SK-N-MC (cell line): ENCODE data around the gene DRC3.

Experiments used
- EZH2 ChIP-seq: fragments of 200-600 bp; sonication (generic); IDR thresholded peaks from one replicate; pipeline ENCODE4 v1.6.1; 2017; ENCODE audit warnings: antibody characterized with exemption
- FOXP2 ChIP-seq: optimal IDR thresholded peaks from 2 replicates; pipeline ENCODE3; 2011; ENCODE audit warnings: mild to moderate bottlenecking, moderate library complexity; ENCODE audit not compliant: insufficient read depth; ENCODE audit errors: extremely low read length, control extremely low read depth
- POLR2AphosphoS5 ChIP-seq: IDR thresholded peaks from 2 replicates; pipeline ENCODE4 v1.6.1; 2012; ENCODE audit warnings: mild to moderate bottlenecking, low read depth, low read length, borderline replicate concordance

DNA sequence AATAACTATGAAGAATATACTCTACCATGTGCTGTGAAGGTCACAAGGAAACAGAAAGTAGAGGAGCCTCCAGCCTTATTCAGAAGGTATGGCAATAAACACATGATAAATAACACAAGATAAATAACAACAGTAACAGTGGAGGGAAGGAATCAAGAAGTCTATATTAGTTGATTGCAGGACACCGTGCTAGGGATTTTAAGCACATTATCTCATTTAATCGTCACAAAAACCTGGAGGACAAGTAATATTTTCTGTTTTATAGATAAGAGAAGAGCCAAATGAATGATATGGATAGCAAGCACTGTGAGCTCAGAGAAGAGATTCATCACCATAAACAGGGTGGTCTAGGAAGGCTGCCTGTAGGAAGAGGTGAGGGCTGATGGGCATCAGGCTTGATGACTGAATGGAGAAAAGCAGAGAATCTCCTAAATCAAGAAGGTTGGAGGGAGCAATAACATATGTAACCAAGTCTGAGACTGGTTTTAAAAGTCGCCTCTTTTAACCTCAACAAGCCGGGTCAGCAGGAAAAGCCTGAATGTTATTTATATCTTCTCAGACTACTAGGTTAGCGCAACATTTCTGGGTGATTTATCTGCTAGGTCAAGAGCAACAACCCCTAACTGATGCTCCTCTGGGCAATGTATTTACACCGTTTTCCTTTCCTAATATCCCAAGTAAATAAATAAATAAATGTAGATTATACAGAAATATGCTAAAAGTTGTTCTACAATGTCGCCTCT, 8.8 kb upstream of the DRC3 start:
- no peak for TF ChIP-seq POLR2AphosphoS5
- no peak for TF ChIP-seq EZH2
- TF ChIP-seq FOXP2: no peak
